Measurements from ENCODE around the gene NBPF26. TPM values are rescaled to one million over a fixed set of nuclear protein-coding genes. Genes with fewer than 3 reads are reported as not detected.
"Not testable (repeated sequence)": the region's sequence is repeated elsewhere in the genome, so short reads cannot be mapped to it uniquely, and the experiment has no call there.

NBPF26 gene
- total RNA-seq (2014; rRNA removed; shearing (Covaris generic)) (16.2 and 16.5 TPM in 2 replicates), polyA plus RNA-seq (2016; fragmentation: Nextera tagmentation; extraction: Ambion mirVana) (4.6 and 5.3 TPM in 2 replicates)

DNA sequence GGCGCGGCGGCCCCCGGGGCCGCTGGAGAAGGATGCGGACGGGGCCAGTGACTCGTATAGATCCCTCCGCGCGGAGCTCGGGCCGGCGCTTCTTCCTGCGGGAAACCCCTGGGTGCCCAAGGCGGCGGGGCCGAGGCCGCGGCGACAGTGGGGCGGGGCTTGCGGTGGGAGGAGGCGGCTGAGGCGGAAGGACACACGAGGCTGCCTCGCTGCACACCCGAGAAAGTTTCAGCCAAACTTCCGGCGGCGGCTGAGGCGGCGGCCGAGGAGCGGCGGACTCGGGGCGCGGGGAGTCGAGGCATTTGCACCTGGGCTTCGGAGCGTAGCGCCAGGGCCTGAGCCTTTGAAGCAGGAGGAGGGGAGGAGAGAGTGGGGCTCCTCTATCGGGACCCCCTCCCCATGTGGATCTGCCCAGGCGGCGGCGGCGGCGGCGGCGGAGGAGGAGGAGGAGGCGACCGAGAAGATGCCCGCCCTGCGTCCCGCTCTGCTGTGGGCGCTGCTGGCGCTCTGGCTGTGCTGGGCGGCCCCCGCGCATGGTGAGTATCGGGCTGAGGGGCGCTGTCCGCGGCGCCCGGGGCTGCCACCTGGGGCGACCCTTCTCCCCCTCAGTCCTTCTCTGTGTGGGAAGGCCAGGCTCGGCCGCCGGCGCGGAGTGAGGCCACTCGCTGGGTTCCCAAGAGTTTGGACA lies at the start of gene NBPF26:
Gene NBPF26 (plus strand): TSS at position 231 of the 688 bp plus-strand sequence.
- not testable (repeated sequence) for H3K4me2 ChIP-seq (ENCODE audit: unreplicated experiment)

DNA sequence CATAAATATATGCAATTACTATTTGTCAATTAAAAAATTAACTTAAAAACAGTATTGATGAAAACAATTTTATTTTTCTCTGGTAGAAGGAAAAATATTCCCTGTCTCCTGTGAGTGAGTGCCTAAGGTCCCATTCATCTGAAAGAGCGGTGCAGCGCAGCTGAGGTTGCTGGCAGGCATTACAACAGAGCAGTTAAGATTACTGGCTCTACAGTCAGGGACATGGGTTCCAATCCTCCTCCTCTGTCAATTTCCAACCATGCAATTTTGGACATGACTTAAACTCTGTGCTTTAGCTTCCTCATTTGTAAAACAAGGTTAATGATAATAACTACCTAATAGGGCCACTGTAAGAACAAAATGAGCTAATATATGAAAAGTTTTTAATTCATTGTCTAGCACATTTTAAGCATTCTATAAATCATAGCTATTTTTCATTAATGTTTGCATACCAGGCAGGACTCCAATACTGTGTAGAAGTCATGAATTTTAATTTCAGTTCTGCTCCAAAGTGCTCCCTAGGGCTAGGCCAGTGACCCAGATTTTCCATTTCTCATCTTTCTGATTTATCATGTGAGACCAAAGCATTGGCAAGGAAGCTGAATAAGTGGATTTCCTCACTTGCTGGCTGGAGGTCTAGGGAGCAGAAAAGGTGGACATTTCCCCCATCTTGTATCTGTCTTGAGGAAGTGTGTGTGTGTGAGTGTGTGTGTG lies 43.5 kb upstream of the NBPF26 start:
- H3K79me2 ChIP-seq (ENCODE audit: insufficient read depth); H3K4me2 ChIP-seq (ENCODE audit: unreplicated experiment); H3K9me3 ChIP-seq (ENCODE audit: low read depth); H3F3A ChIP-seq (ENCODE audit: insufficient read depth); H2AFZ ChIP-seq; H4K20me1 ChIP-seq (ENCODE audit: insufficient read depth); H3K9me2 ChIP-seq (ENCODE audit: insufficient read depth); H3K9ac ChIP-seq; DNase-seq; H3K4me1 ChIP-seq (ENCODE audit: insufficient read depth); H3K27ac ChIP-seq; H3K36me3 ChIP-seq (ENCODE audit: low read depth); H3K4me3 ChIP-seq; in situ Hi-C loops (cut with MboI); H3K27me3 ChIP-seq (replicated peaks; ENCODE audit: insufficient read depth): not testable (repeated sequence)
- WGBS, 2 experiments (ENCODE audit: low coverage in 1 of 2, low lambda C conversion rate in 2 of 2, missing lambda C conversion rate in 2 of 2), result no CpG with 5 or more reads among the region's 2 CpGs

More for the DNA sequence above, at the start of gene NBPF26:
- H3K36me3 ChIP-seq (ENCODE audit: low read depth); H2AFZ ChIP-seq; H3K9me3 ChIP-seq (ENCODE audit: low read depth); H3K27me3 ChIP-seq (replicated peaks; ENCODE audit: insufficient read depth); H4K20me1 ChIP-seq (ENCODE audit: insufficient read depth); H3K79me2 ChIP-seq (ENCODE audit: insufficient read depth); H3F3A ChIP-seq (ENCODE audit: insufficient read depth); H3K9me2 ChIP-seq (ENCODE audit: insufficient read depth); H3K4me1 ChIP-seq (ENCODE audit: insufficient read depth); in situ Hi-C loops (cut with MboI): not testable (repeated sequence)
- DNase-seq, result peak; percentile 67
- WGBS, 2 experiments (ENCODE audit: low coverage in 1 of 2, low lambda C conversion rate in 2 of 2, missing lambda C conversion rate in 2 of 2), result no CpG with 5 or more reads among the region's 74 CpGs
- peak within 1 kb of the TSS; percentile 69 for H3K4me3 ChIP-seq
- H3K27ac ChIP-seq, result 0 out of 2 replicates have a peak within 1 kb of the TSS, but pooled peaks have one; percentile 15
- peak within 1 kb of the TSS; percentile 67 for H3K9ac ChIP-seq

GRCh38 chr1:120680938-120681337 lies 42.8 kb upstream of the NBPF26 start:
- 33% methylated on average over 2 of the region's 2 CpGs; no CpG with 5 or more reads in 1 of the 2 experiments for WGBS, 2 experiments (ENCODE audit: low coverage in 1 of 2, low lambda C conversion rate in 2 of 2, missing lambda C conversion rate in 2 of 2)
- H3K27me3 ChIP-seq (replicated peaks; ENCODE audit: insufficient read depth); H3K9ac ChIP-seq; in situ Hi-C loops (cut with MboI); H3K79me2 ChIP-seq (ENCODE audit: insufficient read depth); H3K9me3 ChIP-seq (ENCODE audit: low read depth); H3K4me3 ChIP-seq; H2AFZ ChIP-seq; H3K9me2 ChIP-seq (ENCODE audit: insufficient read depth); H4K20me1 ChIP-seq (ENCODE audit: insufficient read depth); H3K27ac ChIP-seq; H3K4me2 ChIP-seq (ENCODE audit: unreplicated experiment); H3K36me3 ChIP-seq (ENCODE audit: low read depth); H3F3A ChIP-seq (ENCODE audit: insufficient read depth); H3K4me1 ChIP-seq (ENCODE audit: insufficient read depth); DNase-seq: not testable (repeated sequence)

GRCh38 chr1:120684397-120684796 lies 39.3 kb upstream of the NBPF26 start:
- H3F3A ChIP-seq (ENCODE audit: insufficient read depth); H3K27ac ChIP-seq; DNase-seq; H4K20me1 ChIP-seq (ENCODE audit: insufficient read depth); H3K4me3 ChIP-seq; in situ Hi-C loops (cut with MboI); H3K79me2 ChIP-seq (ENCODE audit: insufficient read depth); H3K9ac ChIP-seq; H3K9me2 ChIP-seq (ENCODE audit: insufficient read depth); H3K27me3 ChIP-seq (replicated peaks; ENCODE audit: insufficient read depth); H2AFZ ChIP-seq; H3K9me3 ChIP-seq (ENCODE audit: low read depth); H3K4me2 ChIP-seq (ENCODE audit: unreplicated experiment); H3K4me1 ChIP-seq (ENCODE audit: insufficient read depth); H3K36me3 ChIP-seq (ENCODE audit: low read depth): not testable (repeated sequence)
- 9% methylated on average over 1 of the region's 2 CpGs; no CpG with 5 or more reads in 1 of the 2 experiments for WGBS, 2 experiments (ENCODE audit: low coverage in 1 of 2, low lambda C conversion rate in 2 of 2, missing lambda C conversion rate in 2 of 2)

- H3F3A ChIP-seq (ENCODE audit: insufficient read depth); DNase-seq; H3K4me3 ChIP-seq; H4K20me1 ChIP-seq (ENCODE audit: insufficient read depth); H2AFZ ChIP-seq; H3K27ac ChIP-seq; in situ Hi-C loops (cut with MboI); H3K36me3 ChIP-seq (ENCODE audit: low read depth); H3K9me2 ChIP-seq (ENCODE audit: insufficient read depth); H3K9me3 ChIP-seq (ENCODE audit: low read depth); H3K4me1 ChIP-seq (ENCODE audit: insufficient read depth); H3K4me2 ChIP-seq (ENCODE audit: unreplicated experiment); H3K27me3 ChIP-seq (replicated peaks; ENCODE audit: insufficient read depth); H3K79me2 ChIP-seq (ENCODE audit: insufficient read depth); H3K9ac ChIP-seq: not testable (repeated sequence)
- WGBS, 2 experiments (ENCODE audit: low coverage in 1 of 2, low lambda C conversion rate in 2 of 2, missing lambda C conversion rate in 2 of 2), result no CpG with 5 or more reads among the region's 2 CpGs
Measured at GRCh38 chr1:120685622-120686021, 38.1 kb upstream of the NBPF26 start.

DNA sequence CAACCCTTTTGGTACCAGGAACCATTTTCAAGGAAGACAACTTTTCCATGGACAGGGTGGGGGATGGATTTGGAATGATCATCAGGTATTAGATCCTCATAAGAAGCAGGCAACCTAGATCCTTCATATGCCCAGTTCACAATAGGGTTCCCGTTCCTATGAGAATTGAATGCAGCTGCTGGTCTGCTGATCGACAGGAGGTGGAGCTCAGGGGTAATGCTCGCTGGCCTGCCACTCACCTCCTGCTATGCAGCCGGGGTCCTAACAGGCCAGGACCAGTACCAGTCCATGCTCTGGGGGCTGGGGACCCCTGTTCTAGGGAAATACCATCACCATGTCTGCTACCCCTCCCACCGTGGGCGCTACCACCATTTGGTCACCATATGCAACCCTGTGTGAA lies 36.5 kb upstream of the NBPF26 start:
- H3K79me2 ChIP-seq (ENCODE audit: insufficient read depth); H3K9me3 ChIP-seq (ENCODE audit: low read depth); H3K27me3 ChIP-seq (replicated peaks; ENCODE audit: insufficient read depth); H3F3A ChIP-seq (ENCODE audit: insufficient read depth); H3K36me3 ChIP-seq (ENCODE audit: low read depth); H3K4me1 ChIP-seq (ENCODE audit: insufficient read depth); in situ Hi-C loops (cut with MboI); DNase-seq; H2AFZ ChIP-seq; H3K4me3 ChIP-seq; H3K4me2 ChIP-seq (ENCODE audit: unreplicated experiment); H3K27ac ChIP-seq; H3K9me2 ChIP-seq (ENCODE audit: insufficient read depth); H3K9ac ChIP-seq; H4K20me1 ChIP-seq (ENCODE audit: insufficient read depth): not testable (repeated sequence)
- no CpG with 5 or more reads among the region's 6 CpGs for WGBS, 2 experiments (ENCODE audit: low coverage in 1 of 2, low lambda C conversion rate in 2 of 2, missing lambda C conversion rate in 2 of 2)

DNA sequence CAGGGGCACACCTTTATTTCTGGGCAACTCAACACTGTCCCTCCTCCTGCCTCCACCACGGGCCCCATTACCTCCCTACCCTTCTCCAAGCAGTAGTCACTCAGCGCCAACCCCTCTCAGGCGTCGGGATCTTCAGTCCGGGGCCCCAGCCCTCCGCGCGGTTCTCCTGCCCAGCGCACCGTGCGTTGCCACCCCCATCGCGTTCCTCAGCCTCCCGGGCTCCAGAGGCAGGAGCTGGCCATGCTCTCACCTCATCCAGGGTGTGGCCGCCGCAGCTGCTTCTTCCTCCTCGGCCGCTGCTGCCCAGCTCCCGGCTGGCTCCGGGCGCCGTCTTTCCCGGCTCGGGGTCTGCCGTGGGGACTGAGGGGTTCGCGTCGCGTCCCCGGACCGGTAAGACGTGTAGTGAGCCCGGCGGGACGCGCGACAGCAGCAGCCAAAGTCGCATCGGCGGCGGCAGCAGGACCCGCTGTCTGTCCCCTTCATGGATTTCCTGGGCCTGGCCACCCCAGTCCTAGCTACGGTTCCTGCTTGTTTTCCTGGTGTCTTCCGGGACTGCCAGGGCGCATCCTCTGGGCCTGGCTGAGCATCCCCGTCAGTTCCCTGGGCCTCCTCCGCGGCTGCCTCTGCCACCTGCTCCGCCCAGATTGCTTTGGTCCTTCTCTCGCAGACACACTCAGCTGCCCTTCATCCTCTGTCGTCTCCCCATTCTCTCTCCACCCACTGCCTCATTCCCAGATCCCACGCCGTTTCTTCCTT lies 22.8 kb upstream of the NBPF26 start:
- H3K4me1 ChIP-seq (ENCODE audit: insufficient read depth); H3K9me3 ChIP-seq (ENCODE audit: low read depth); DNase-seq; H3K27me3 ChIP-seq (replicated peaks; ENCODE audit: insufficient read depth); H2AFZ ChIP-seq; H3F3A ChIP-seq (ENCODE audit: insufficient read depth); H3K9me2 ChIP-seq (ENCODE audit: insufficient read depth); H3K79me2 ChIP-seq (ENCODE audit: insufficient read depth); in situ Hi-C loops (cut with MboI); H4K20me1 ChIP-seq (ENCODE audit: insufficient read depth); H3K36me3 ChIP-seq (ENCODE audit: low read depth); H3K27ac ChIP-seq; H3K4me2 ChIP-seq (ENCODE audit: unreplicated experiment): not testable (repeated sequence)
- H3K9ac ChIP-seq, result peak overlapping the region; percentile 63
- 0% methylated on average over 3 of the region's 53 CpGs; no CpG with 5 or more reads in 1 of the 2 experiments for WGBS, 2 experiments (ENCODE audit: low coverage in 1 of 2, low lambda C conversion rate in 2 of 2, missing lambda C conversion rate in 2 of 2)
- H3K4me3 ChIP-seq, result peak overlapping the region; percentile 59

All from GM23248 (cell line).